Panc1 (cell line): ENCODE data around the gene TXN.

ENCODE experiments used
- CTCF ChIP-seq: fragments of 450-650 bp; IDR thresholded peaks from 2 replicates; pipeline ENCODE4 v1.5.1; 2017; ENCODE audit warnings: mild to moderate bottlenecking
- POLR2AphosphoS5 ChIP-seq: IDR thresholded peaks from 2 replicates; pipeline ENCODE4 v1.6.1; 2012; ENCODE audit warnings: mild to moderate bottlenecking, low read depth, low read length, moderate library complexity
- TCF7L2 ChIP-seq: IDR thresholded peaks from 2 replicates; pipeline ENCODE4 v1.6.1; 2011; ENCODE audit warnings: mild to moderate bottlenecking, low read depth, low read length, inconsistent platforms

GRCh38 chr9:110214586-110215355, 41.5 kb downstream of the TXN start:
- TF ChIP-seq CTCF (no peak), POLR2AphosphoS5 (no peak), TCF7L2 (no peak)
